Endothelial cell (in vitro differentiated cells): ENCODE data around the gene LTA. TPM values are rescaled to one million over a fixed set of nuclear protein-coding genes. Genes with fewer than 3 reads are reported as not detected.

Source experiments
- DNase-seq: peaks from one replicate; pipeline ENCODE4 v3.0.0; 2021; ENCODE audit warnings: low spot score
- H3K27ac Mint-ChIP-seq: one replicate; pipeline ENCODE4 v1.8.0; 2021; ENCODE audit warnings: mixed read lengths, inconsistent platforms; ENCODE audit not compliant: unreplicated experiment
- H3K27me3 Mint-ChIP-seq: one replicate; pipeline ENCODE4 v1.8.0; 2021; ENCODE audit warnings: mild to moderate bottlenecking, moderate library complexity, mixed read lengths, inconsistent platforms; ENCODE audit not compliant: unreplicated experiment
- H3K36me3 Mint-ChIP-seq: one replicate; pipeline ENCODE4 v1.8.0; 2021; ENCODE audit warnings: mild to moderate bottlenecking, low read depth, mixed read lengths, inconsistent platforms; ENCODE audit not compliant: unreplicated experiment
- H3K4me1 Mint-ChIP-seq: one replicate; pipeline ENCODE4 v1.8.0; 2021; ENCODE audit warnings: mild to moderate bottlenecking, mixed read lengths, inconsistent platforms; ENCODE audit not compliant: unreplicated experiment
- H3K4me3 Mint-ChIP-seq: one replicate; pipeline ENCODE4 v1.8.0; 2021; ENCODE audit warnings: mild to moderate bottlenecking, mixed read lengths, inconsistent platforms; ENCODE audit not compliant: unreplicated experiment
- H3K9me3 Mint-ChIP-seq: one replicate; pipeline ENCODE4 v1.8.0; 2021; ENCODE audit warnings: mixed read lengths, inconsistent platforms; ENCODE audit not compliant: unreplicated experiment
- CTCF ChIP-seq: fragments of 200-600 bp; sonication (generic); IDR thresholded peaks from one replicate; pipeline ENCODE4 v1.5.0; 2021; ENCODE audit warnings: antibody characterized with exemption; ENCODE audit not compliant: unreplicated experiment
- total RNA-seq: library from RNA; stranded (reverse); fragmentation: NEBNext Ultra II Directional; extraction: Animal tissue kit (Norgen Biotek cat#: 25700); gene quantifications from one replicate; pipeline ENCODE4 v1.2.1, GENCODE V29; 2021; ENCODE audit not compliant: unreplicated experiment

The LTA gene
- total RNA-seq, 1 donor from 2014 or later, result not detected

GRCh38 chr6:31528821-31529328 lies 43.2 kb upstream of the LTA start, which contains the start of gene MCCD1:
Gene MCCD1, plus strand, starts transcription at chr6:31528962. Its CDS starts 53 bp downstream, at chr6:31529015.
- no peaks in the 10 kb centered on the region for H3K9me3 Mint-ChIP-seq
- H3K4me1 Mint-ChIP-seq, result peaks cover 5% of the 10 kb centered on the region
- H3K36me3 Mint-ChIP-seq, result peaks cover 31% of the 10 kb centered on the region
- DNase-seq, result no peak
- H3K27ac Mint-ChIP-seq, result peak within 1 kb of the TSS; percentile 67
- no peak for TF ChIP-seq CTCF
- H3K4me3 Mint-ChIP-seq, result no peak within 1 kb of the TSS
- H3K27me3 Mint-ChIP-seq, result peaks cover 2% of the 10 kb centered on the region

GRCh38 chr6:31529329-31530150 lies 42.5 kb upstream of the LTA start:
- Mint-ChIP-seq H3K4me3 (peak overlapping the region; percentile 47), H3K9me3 (no peaks in the 10 kb centered on the region), H3K4me1 (peaks cover 5% of the 10 kb centered on the region), H3K27me3 (peaks cover 2% of the 10 kb centered on the region), H3K27ac (no peak overlapping the region), H3K36me3 (peaks cover 31% of the 10 kb centered on the region)
- DNase-seq, result no peak
- TF ChIP-seq CTCF, result no peak

GRCh38 chr6:31530659-31531058 lies 41.4 kb upstream of the LTA start:
- Mint-ChIP-seq H3K4me1 (peaks cover 5% of the 10 kb centered on the region), H3K27ac (no peak overlapping the region), H3K4me3 (peak overlapping the region; percentile 47), H3K36me3 (peaks cover 39% of the 10 kb centered on the region), H3K9me3 (no peaks in the 10 kb centered on the region), H3K27me3 (peaks cover 2% of the 10 kb centered on the region)
- DNase-seq, result no peak
- no peak for TF ChIP-seq CTCF

GRCh38 chr6:31531162-31531561 lies 40.9 kb upstream of the LTA start:
- Mint-ChIP-seq H3K27me3 (peaks cover 2% of the 10 kb centered on the region), H3K4me3 (peak overlapping the region; percentile 21), H3K36me3 (peaks cover 44% of the 10 kb centered on the region), H3K27ac (no peak overlapping the region), H3K4me1 (peaks cover 2% of the 10 kb centered on the region), H3K9me3 (no peaks in the 10 kb centered on the region)
- TF ChIP-seq CTCF, result no peak
- DNase-seq, result no peak
